GM21717 (cell line): ENCODE data around the gene POLR3K.

ENCODE experiments used
- ATAC-seq: cut with Tn5 transposase; IDR thresholded peaks from one replicate; pipeline ENCODE4 v1.9.1; 2021; ENCODE audit warnings: mild to moderate bottlenecking, moderate library complexity; ENCODE audit not compliant: unreplicated experiment

POLR3K gene

GRCh38 chr16:79151-80054 lies 26.0 kb upstream of the POLR3K start:
- no peak for ATAC-seq

- no peak for ATAC-seq
Observed at GRCh38 chr16:78444-79150, 25.2 kb upstream of the POLR3K start.

GRCh38 chr16:77807-78443 lies 24.5 kb upstream of the POLR3K start, which contains the start of gene MPG:
TSS of gene MPG (plus strand) at chr16:78225. CDS start at chr16:78310, 85 bp downstream.
- ATAC-seq: peak; percentile 56

GRCh38 chr16:77273-77806 lies 23.9 kb upstream of the POLR3K start:
- peak; percentile 9 for ATAC-seq

GRCh38 chr16:76535-77272 lies 23.3 kb upstream of the POLR3K start:
- ATAC-seq: no peak

- ATAC-seq: no peak
Observed at GRCh38 chr16:75580-76501, 22.4 kb upstream of the POLR3K start.

GRCh38 chr16:74747-75334 lies 21.4 kb upstream of the POLR3K start:
- ATAC-seq: no peak

GRCh38 chr16:74051-74746 lies 20.8 kb upstream of the POLR3K start:
- no peak for ATAC-seq

- no peak for ATAC-seq
Observed at GRCh38 chr16:72561-73548, 19.4 kb upstream of the POLR3K start, which contains the start of gene RHBDF1. TSS of gene RHBDF1 (minus strand) at chr16:72631. CDS start at chr16:65015, 7,616 bp downstream.

GRCh38 chr16:71540-72401 lies 18.4 kb upstream of the POLR3K start:
- no peak for ATAC-seq

GRCh38 chr16:71210-71539 lies 17.8 kb upstream of the POLR3K start:
- ATAC-seq: no peak

- ATAC-seq: no peak
Observed at GRCh38 chr16:69181-69580, 15.8 kb upstream of the POLR3K start.

GRCh38 chr16:67884-68789 lies 14.7 kb upstream of the POLR3K start:
- ATAC-seq: no peak

GRCh38 chr16:67183-67791 lies 13.9 kb upstream of the POLR3K start:
- ATAC-seq: no peak
